ENCODE data around the gene RNLS. TPM values are rescaled to one million over a fixed set of nuclear protein-coding genes. Genes with fewer than 3 reads are reported as not detected.

The RNLS gene
- total RNA-seq, 3 donors from 2014 or later (not counting 1 experiment from before 2014, with no cell fraction given), result 4.0 to 6.8 (median 4.4) TPM

DNA sequence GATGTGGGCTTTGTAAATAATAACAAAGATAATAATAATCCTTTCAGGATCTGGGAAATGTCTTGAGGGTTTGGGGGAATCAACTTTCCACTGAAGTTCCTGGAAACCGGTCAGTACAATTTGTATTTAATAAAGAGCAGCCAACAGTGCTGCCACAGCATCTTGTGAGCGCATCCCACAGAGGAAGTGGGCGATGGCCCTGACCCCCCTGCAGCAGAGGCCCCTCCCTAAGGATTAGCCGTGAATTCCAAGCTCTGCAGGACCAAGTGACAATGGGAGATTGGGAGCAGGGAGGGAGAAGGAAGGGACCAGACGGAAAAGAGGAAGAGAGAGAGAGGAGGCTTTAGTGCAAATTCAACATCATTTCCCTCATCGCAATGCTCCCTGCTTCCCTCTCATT lies 349.2 kb downstream of the RNLS start:
- Mint-ChIP-seq H3K9me3 (peaks cover 2 to 4% of the 10 kb centered on the region in 2 donors), H3K27me3 (ENCODE audit: low read depth in 2 of 2) (peaks cover 0 to 5% of the 10 kb centered on the region in 2 donors), H3K4me3 (no peak overlapping the region), H3K4me1 (no peaks in the 10 kb centered on the region), H3K27ac (no peak overlapping the region), H3K36me3 (no peaks in the 10 kb centered on the region)
- no peaks in the 10 kb centered on the region for H3K4me1 ChIP-seq (ENCODE audit: control insufficient read depth, insufficient read depth, low read length)
- TF ChIP-seq, protein P1, sequence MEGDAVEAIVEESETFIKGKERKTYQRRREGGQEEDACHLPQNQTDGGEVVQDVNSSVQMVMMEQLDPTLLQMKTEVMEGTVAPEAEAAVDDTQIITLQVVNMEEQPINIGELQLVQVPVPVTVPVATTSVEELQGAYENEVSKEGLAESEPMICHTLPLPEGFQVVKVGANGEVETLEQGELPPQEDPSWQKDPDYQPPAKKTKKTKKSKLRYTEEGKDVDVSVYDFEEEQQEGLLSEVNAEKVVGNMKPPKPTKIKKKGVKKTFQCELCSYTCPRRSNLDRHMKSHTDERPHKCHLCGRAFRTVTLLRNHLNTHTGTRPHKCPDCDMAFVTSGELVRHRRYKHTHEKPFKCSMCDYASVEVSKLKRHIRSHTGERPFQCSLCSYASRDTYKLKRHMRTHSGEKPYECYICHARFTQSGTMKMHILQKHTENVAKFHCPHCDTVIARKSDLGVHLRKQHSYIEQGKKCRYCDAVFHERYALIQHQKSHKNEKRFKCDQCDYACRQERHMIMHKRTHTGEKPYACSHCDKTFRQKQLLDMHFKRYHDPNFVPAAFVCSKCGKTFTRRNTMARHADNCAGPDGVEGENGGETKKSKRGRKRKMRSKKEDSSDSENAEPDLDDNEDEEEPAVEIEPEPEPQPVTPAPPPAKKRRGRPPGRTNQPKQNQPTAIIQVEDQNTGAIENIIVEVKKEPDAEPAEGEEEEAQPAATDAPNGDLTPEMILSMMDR (IDR thresholded peaks at IDR 0.05), result no peak
- no peaks in the 10 kb centered on the region for H3K9me3 ChIP-seq (ENCODE audit: control insufficient read depth, insufficient read depth, low read length)
- H3K4me3 ChIP-seq (ENCODE audit: low read length), result no peak overlapping the region
- 90% methylated on average over 5 of the region's 6 CpGs for WGBS (ENCODE audit: insufficient coverage)
- intact Hi-C loops (cut with micrococcal nuclease), result no loop called here
- ATAC-seq (no peak), DNase-seq (no peak)
- H3K27ac ChIP-seq (ENCODE audit: low read length), result no peak overlapping the region
- no peaks in the 10 kb centered on the region for H3K27me3 ChIP-seq (ENCODE audit: control insufficient read depth, insufficient read depth, low read length)
- no peaks in the 10 kb centered on the region for H3K36me3 ChIP-seq (ENCODE audit: control insufficient read depth, insufficient read depth, low read length)

DNA sequence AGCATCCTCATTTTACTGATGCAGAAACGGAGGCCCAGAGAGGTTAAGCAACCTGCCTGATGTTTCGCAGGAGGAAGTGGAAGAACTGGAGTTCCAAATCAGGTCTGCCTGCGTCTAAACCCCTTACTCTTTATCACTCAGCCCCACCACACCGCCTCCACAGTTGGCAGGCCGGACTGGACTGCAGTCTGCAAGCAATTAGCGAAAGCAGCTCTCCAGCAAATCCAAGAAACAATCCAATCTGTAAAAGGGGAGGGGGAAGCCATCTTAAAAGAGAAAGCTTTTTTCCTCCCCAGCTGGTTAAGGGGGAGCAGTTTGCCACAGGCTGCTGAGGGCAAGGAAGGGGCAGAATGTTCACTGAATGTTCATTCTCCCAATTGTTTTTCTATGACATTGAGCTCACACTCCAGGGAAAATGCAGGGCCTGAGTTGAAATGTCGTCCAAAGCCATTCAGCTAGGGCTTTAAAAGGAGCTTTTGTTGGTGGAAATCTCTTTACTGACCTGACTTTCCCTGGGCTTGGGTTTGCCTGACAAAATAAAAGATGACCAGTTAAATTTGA lies 350.1 kb downstream of the RNLS start:
- Histone ChIP-seq H3K4me3 (ENCODE audit: low read length) (no peak overlapping the region), H3K4me1 (ENCODE audit: control insufficient read depth, insufficient read depth, low read length) (no peaks in the 10 kb centered on the region), H3K9me3 (ENCODE audit: control insufficient read depth, insufficient read depth, low read length) (no peaks in the 10 kb centered on the region), H3K36me3 (ENCODE audit: control insufficient read depth, insufficient read depth, low read length) (no peaks in the 10 kb centered on the region), H3K27ac (ENCODE audit: low read length) (no peak overlapping the region), H3K27me3 (ENCODE audit: control insufficient read depth, insufficient read depth, low read length) (no peaks in the 10 kb centered on the region)
- WGBS (ENCODE audit: insufficient coverage), result 93% methylated on average over 4 of the region's 7 CpGs
- DNase-seq (no peak), ATAC-seq (no peak)
- H3K9me3 Mint-ChIP-seq, result peaks cover 2 to 4% of the 10 kb centered on the region in 2 donors
- intact Hi-C loops (cut with micrococcal nuclease), result no loop called here
- no peaks in the 10 kb centered on the region for H3K4me1 Mint-ChIP-seq
- no peak overlapping the region for H3K4me3 Mint-ChIP-seq
- TF ChIP-seq, protein P1 (IDR thresholded peaks at IDR 0.05), result no peak
- H3K36me3 Mint-ChIP-seq, result no peaks in the 10 kb centered on the region
- peaks cover 0 to 9% of the 10 kb centered on the region in 2 donors for H3K27me3 Mint-ChIP-seq (ENCODE audit: low read depth in 2 of 2)
- no peak overlapping the region for H3K27ac Mint-ChIP-seq

DNA sequence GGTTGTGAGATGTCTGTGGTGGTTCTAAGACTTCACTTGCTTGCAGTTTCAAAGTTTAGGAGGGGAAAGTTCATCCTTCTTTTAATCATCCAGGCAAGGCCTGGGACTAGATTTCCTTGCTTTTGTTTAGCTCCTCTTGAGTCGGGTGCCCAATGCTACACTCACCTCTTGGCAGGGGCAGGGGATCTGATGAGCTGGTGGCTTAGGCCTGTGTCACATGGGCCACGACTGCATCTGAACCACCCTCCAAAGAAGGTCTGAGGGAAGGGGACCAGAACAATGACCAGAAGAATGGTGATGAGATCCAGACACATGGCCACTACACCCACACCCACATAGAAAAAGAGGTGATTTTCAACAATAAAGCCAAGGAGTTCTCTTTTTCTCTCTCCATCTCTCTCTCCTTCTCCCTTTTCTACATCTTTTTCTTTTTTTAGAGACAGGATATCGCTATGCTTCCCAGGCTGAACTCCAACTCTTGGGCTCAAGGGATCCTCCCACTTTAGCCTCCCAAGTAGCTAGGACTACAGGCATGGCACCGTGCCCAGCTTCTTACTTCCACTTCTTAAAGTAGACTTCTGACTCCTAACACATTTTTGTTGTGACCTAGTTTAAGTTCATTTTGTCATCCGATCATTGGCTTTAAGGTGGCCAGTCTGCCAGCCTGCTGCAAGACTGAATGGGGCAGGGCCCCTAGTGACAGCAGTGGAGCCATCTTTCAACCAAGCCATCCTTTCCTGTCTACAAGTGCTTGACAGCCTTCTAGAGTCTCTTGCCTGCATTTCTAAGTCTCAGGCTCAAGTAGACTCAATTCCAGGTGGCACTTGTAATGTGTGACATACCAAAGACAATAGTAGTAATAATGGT lies 350.9 kb downstream of the RNLS start:
- Histone ChIP-seq H3K4me3 (ENCODE audit: low read length) (no peak overlapping the region), H3K4me1 (ENCODE audit: control insufficient read depth, insufficient read depth, low read length) (no peaks in the 10 kb centered on the region), H3K27ac (ENCODE audit: low read length) (no peak overlapping the region), H3K27me3 (ENCODE audit: control insufficient read depth, insufficient read depth, low read length) (no peaks in the 10 kb centered on the region), H3K36me3 (ENCODE audit: control insufficient read depth, insufficient read depth, low read length) (no peaks in the 10 kb centered on the region), H3K9me3 (ENCODE audit: control insufficient read depth, insufficient read depth, low read length) (no peaks in the 10 kb centered on the region)
- H3K36me3 Mint-ChIP-seq, result no peaks in the 10 kb centered on the region
- ATAC-seq (no peak), DNase-seq (no peak)
- H3K27me3 Mint-ChIP-seq (ENCODE audit: low read depth in 2 of 2), result peaks cover 0 to 9% of the 10 kb centered on the region in 2 donors
- no peak overlapping the region for H3K4me3 Mint-ChIP-seq
- intact Hi-C loops (cut with micrococcal nuclease), result no loop called here
- H3K4me1 Mint-ChIP-seq, result no peaks in the 10 kb centered on the region
- H3K9me3 Mint-ChIP-seq, result peaks cover 2 to 4% of the 10 kb centered on the region in 2 donors
- H3K27ac Mint-ChIP-seq, result no peak overlapping the region
- TF ChIP-seq, protein P1 (IDR thresholded peaks at IDR 0.05), result no peak
- WGBS (ENCODE audit: insufficient coverage), result 77% methylated on average over 5 of the region's 5 CpGs
